Measurements from ENCODE around the gene SPTSSB. TPM values are rescaled to one million over a fixed set of nuclear protein-coding genes. Genes with fewer than 3 reads are reported as not detected.

SPTSSB gene
- total and polyA plus RNA-seq, 7 donors = 0.03 to 1.2 (median 0.12) TPM; not detected in 3

DNA sequence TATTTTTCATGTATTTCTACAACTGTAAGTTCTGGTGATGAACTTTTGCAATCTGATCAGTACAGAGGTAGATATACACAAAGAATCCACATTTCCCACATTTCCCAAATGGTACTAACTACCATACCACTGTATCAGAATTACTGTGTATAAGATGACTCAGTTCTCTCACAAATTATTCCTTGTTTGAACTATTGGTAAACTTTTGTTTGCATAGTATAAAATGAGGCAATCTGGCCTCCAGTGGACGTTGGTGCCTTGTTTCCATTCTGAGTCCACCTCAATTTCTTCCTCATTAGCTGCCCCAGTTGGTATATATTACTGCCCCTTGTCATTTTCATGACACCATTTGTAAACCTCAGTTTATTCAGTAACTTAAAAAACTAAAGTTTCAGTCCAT lies 38.5 kb downstream of the SPTSSB start:
- 46 to 50% (median 47%) methylated on average over 1 of the region's 1 CpG for WGBS, 3 donors
- Histone ChIP-seq H3K36me3 (ENCODE audit: insufficient read depth in 1 of 2, low read depth in 1 of 2) (no peaks in the 10 kb centered on the region), H3K4me1 (no peaks in the 10 kb centered on the region), H3K27ac (no peak overlapping the region), H3K27me3 (ENCODE audit: insufficient read depth in 3 of 3, low read length in 2 of 3) (peaks cover 0 to 3% (median 0%) of the 10 kb centered on the region in 3 donors), H3K4me3 (no peak overlapping the region), H3K9me3 (no peaks in the 10 kb centered on the region)
- TF ChIP-seq, protein P1, sequence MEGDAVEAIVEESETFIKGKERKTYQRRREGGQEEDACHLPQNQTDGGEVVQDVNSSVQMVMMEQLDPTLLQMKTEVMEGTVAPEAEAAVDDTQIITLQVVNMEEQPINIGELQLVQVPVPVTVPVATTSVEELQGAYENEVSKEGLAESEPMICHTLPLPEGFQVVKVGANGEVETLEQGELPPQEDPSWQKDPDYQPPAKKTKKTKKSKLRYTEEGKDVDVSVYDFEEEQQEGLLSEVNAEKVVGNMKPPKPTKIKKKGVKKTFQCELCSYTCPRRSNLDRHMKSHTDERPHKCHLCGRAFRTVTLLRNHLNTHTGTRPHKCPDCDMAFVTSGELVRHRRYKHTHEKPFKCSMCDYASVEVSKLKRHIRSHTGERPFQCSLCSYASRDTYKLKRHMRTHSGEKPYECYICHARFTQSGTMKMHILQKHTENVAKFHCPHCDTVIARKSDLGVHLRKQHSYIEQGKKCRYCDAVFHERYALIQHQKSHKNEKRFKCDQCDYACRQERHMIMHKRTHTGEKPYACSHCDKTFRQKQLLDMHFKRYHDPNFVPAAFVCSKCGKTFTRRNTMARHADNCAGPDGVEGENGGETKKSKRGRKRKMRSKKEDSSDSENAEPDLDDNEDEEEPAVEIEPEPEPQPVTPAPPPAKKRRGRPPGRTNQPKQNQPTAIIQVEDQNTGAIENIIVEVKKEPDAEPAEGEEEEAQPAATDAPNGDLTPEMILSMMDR (IDR thresholded peaks at IDR 0.05) = no peak
- intact Hi-C loops (cut with DNase I) = no loop called here
- ATAC-seq (no peak), DNase-seq (no peak)

GRCh38 chr3:161325059-161325458 lies 46.3 kb downstream of the SPTSSB start:
- 89 to 94% (median 93%) methylated on average over 2 of the region's 2 CpGs for WGBS, 3 donors
- ATAC-seq (no peak), DNase-seq (no peak)
- no peak overlapping the region for H3K27ac ChIP-seq
- H3K4me1 ChIP-seq = no peaks in the 10 kb centered on the region
- no peaks in the 10 kb centered on the region for H3K27me3 ChIP-seq (ENCODE audit: insufficient read depth in 3 of 3, low read length in 2 of 3)
- no peaks in the 10 kb centered on the region for H3K36me3 ChIP-seq (ENCODE audit: insufficient read depth in 1 of 2, low read depth in 1 of 2)
- H3K4me3 ChIP-seq = no peak overlapping the region
- TF ChIP-seq, protein P1 (IDR thresholded peaks at IDR 0.05) = no peak
- H3K9me3 ChIP-seq = peaks cover 3% of the 10 kb centered on the region
- intact Hi-C loops (cut with DNase I) = no loop called here

DNA sequence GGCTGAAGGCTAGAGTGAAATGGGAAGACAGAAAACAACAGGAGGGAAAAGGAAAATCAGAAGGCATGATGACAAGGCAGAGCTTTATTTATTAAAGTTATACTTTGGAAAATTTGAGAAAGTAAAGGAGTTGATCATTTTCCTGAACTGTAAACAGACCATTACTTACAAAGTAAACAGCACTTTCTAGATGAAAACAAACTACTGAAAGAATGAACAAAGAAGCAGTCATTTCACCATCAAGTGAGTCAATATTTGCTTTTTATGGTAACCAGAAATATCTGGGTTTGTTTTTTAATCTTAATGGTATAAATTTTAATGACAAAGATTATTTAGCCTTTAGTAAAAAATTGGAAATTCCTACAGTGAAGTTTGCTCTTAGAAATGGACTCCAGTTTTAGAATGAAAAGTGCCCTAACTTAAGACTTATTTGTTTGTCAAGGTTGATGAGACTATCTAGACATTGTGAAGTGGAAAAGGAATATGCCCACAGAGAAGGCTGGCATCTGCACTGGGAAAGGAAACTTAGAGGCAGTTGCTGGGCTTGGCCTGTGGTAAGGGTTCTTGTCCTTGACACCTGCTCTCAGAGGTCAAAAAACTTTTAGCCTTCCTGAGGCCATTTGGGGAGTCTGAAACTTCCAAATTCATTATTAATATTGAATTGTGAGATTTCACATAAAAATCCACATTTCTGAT lies 47.2 kb downstream of the SPTSSB start:
- H3K9me3 ChIP-seq = peaks cover 3% of the 10 kb centered on the region

GRCh38 chr3:161322781-161323568 lies 48.3 kb downstream of the SPTSSB start:
- TF ChIP-seq, protein P1 (IDR thresholded peaks at IDR 0.05) = no peak
- intact Hi-C loops (cut with DNase I) = no loop called here
- WGBS, 3 donors = 68 to 84% (median 78%) methylated on average over 2 of the region's 2 CpGs

More for the DNA sequence above, 47.2 kb downstream of the SPTSSB start:
- DNase-seq (no peak), ATAC-seq (no peak)
- Histone ChIP-seq H3K4me3 (no peak overlapping the region), H3K27me3 (ENCODE audit: insufficient read depth in 3 of 3, low read length in 2 of 3) (no peaks in the 10 kb centered on the region), H3K36me3 (ENCODE audit: insufficient read depth in 1 of 2, low read depth in 1 of 2) (no peaks in the 10 kb centered on the region), H3K4me1 (no peaks in the 10 kb centered on the region), H3K27ac (no peak overlapping the region)
- TF ChIP-seq, protein P1 (IDR thresholded peaks at IDR 0.05) = no peak
- intact Hi-C loops (cut with DNase I) = no loop called here

More at GRCh38 chr3:161322781-161323568, 48.3 kb downstream of the SPTSSB start:
- Histone ChIP-seq H3K27ac (no peak overlapping the region), H3K4me3 (no peak overlapping the region), H3K27me3 (ENCODE audit: insufficient read depth in 3 of 3, low read length in 2 of 3) (no peaks in the 10 kb centered on the region), H3K4me1 (no peaks in the 10 kb centered on the region), H3K36me3 (ENCODE audit: insufficient read depth in 1 of 2, low read depth in 1 of 2) (no peaks in the 10 kb centered on the region), H3K9me3 (peaks cover 3% of the 10 kb centered on the region)
- ATAC-seq (no peak), DNase-seq (no peak)
